SW 1271 (cell line): ENCODE measurements around the gene TBX4.
"Not testable (repeated sequence)": the region's sequence is repeated elsewhere in the genome, so short reads cannot be mapped to it uniquely, and the experiment has no call there.

Experiments
- DNase-seq, 2 experiments: peaks; one replicate each; lab custom pipeline; 2025; lab: John Stamatoyannopoulos, UW

TBX4 gene

GRCh38 chr17:61483778-61484116, 31.5 kb downstream of the TBX4 start:
- no peak for DNase-seq

GRCh38 chr17:61484174-61484573, 32.0 kb downstream of the TBX4 start:
- DNase-seq, result no peak

GRCh38 chr17:61485067-61485775, 33.0 kb downstream of the TBX4 start:
- no peak for DNase-seq

- DNase-seq, result no peak
These were observed 34.2 kb downstream of the TBX4 start for GRCh38 chr17:61486135-61487120.

GRCh38 chr17:61487161-61487988, 35.2 kb downstream of the TBX4 start:
- DNase-seq, result no peak

- DNase-seq, result no peak
These were observed 35.9 kb downstream of the TBX4 start for GRCh38 chr17:61487989-61488595.

- no peak for DNase-seq
These were observed 36.9 kb downstream of the TBX4 start for GRCh38 chr17:61488878-61489718.

GRCh38 chr17:61489719-61490490, 37.7 kb downstream of the TBX4 start:
- no peak for DNase-seq

- no peak for DNase-seq
These were observed 38.3 kb downstream of the TBX4 start for GRCh38 chr17:61490540-61490975.

- DNase-seq, result no peak
These were observed 39.8 kb downstream of the TBX4 start for GRCh38 chr17:61491981-61492380.

GRCh38 chr17:61492759-61493526, 40.7 kb downstream of the TBX4 start:
- DNase-seq, result no peak

GRCh38 chr17:61493830-61494324, 41.7 kb downstream of the TBX4 start:
- DNase-seq, result not testable (repeated sequence)

- no peak for DNase-seq
These were observed 42.3 kb downstream of the TBX4 start for GRCh38 chr17:61494325-61495160.

GRCh38 chr17:61495161-61495857, 43.1 kb downstream of the TBX4 start:
- no peak for DNase-seq

- no peak for DNase-seq
These were observed 44.1 kb downstream of the TBX4 start for GRCh38 chr17:61496174-61496956.

- no peak for DNase-seq
These were observed 44.9 kb downstream of the TBX4 start for GRCh38 chr17:61496957-61497653.
